ENCODE measurements around the gene PIGT. TPM values are rescaled to one million over a fixed set of nuclear protein-coding genes. Genes with fewer than 3 reads are reported as not detected.
A peak's percentile ranks its signal among the peaks of the same experiment; 100 is the strongest.

The PIGT gene
- total RNA-seq, 1 experiment from 2014 or later = 63.7 TPM

- Mint-ChIP-seq H3K27ac (no peak overlapping the region), H3K36me3 (no peaks in the 10 kb centered on the region; the same call in none of the 2 replicates), H3K4me3 (peak overlapping the region; percentile 27), H3K4me1 (peaks cover 13% of the 10 kb centered on the region), H3K9me3 (no peaks in the 10 kb centered on the region), H3K27me3 (ENCODE audit: low read depth) (peaks cover 6% of the 10 kb centered on the region)
- no peak for DNase-seq (ENCODE audit: low spot score)
- ATAC-seq = no peak; the same call in 1 of the 2 replicates
- ChIA-PET CTCF (interaction anchor here (0.9 to 5.5 kb wide), 24 partner anchors 11 to 399 kb away, joined by 3 to 164 read pairs (median 18); partner anchors contain the start of genes DBNDD2, MATN4, PIGT and RBPJL), POLR2A (interaction anchor here (0.5 to 1.4 kb wide), 3 partner anchors 24 to 64 kb away, joined by 3 to 6 read pairs (median 4); no protein-coding TSS in a partner anchor)
- TF ChIP-seq NR3C1 (CRISPR knock-in tag; conservative IDR thresholded peaks at IDR 0.05; ENCODE audit: low read depth) (no peak), RORB (CRISPR knock-in tag; IDR thresholded peaks at IDR 0.05) (no peak), FOXK1 (CRISPR knock-in tag; IDR thresholded peaks at IDR 0.05) (no peak), ZNF232 (CRISPR knock-in tag; IDR thresholded peaks at IDR 0.05) (no peak), KAT7 (CRISPR knock-in tag; IDR thresholded peaks at IDR 0.05; ENCODE audit: borderline replicate concordance) (no peak), IRF1 (CRISPR knock-in tag; IDR thresholded peaks at IDR 0.05) (no peak), USF2 (CRISPR knock-in tag; IDR thresholded peaks at IDR 0.05) (no peak), ZNF671 (CRISPR knock-in tag; IDR thresholded peaks at IDR 0.05) (no peak)
Observed at GRCh38 chr20:45372241-45372640, 43.7 kb upstream of the PIGT start.

GRCh38 chr20:45372646-45373352 lies 43.1 kb upstream of the PIGT start:
- CTCF ChIA-PET = interaction anchor here (0.6 to 5.5 kb wide), 41 partner anchors 11 to 398 kb away, joined by 3 to 164 read pairs (median 11); partner anchors contain the start of genes DBNDD2, MATN4, PIGT and RBPJL
- H3K36me3 Mint-ChIP-seq = no peaks in the 10 kb centered on the region; the same call in 1 of the 2 replicates
- H3K9me3 Mint-ChIP-seq = no peaks in the 10 kb centered on the region
- no peak overlapping the region for H3K27ac Mint-ChIP-seq
- H3K4me3 Mint-ChIP-seq = peak overlapping the region; percentile 73
- ATAC-seq = peak; percentile 73
- peaks cover 6% of the 10 kb centered on the region for H3K27me3 Mint-ChIP-seq (ENCODE audit: low read depth)
- peak; percentile 62 for DNase-seq (ENCODE audit: low spot score)
- POLR2A ChIA-PET = interaction anchor here (0.5 to 2.1 kb wide), 7 partner anchors 23 to 64 kb away, joined by 3 to 9 read pairs (median 6); partner anchors contain the start of genes PIGT and SDC4
- H3K4me1 Mint-ChIP-seq = peaks cover 13% of the 10 kb centered on the region
- TF ChIP-seq CTCF (IDR thresholded peaks at IDR 0.05) = no peak
- TF ChIP-seq HMGXB4 (CRISPR knock-in tag; IDR thresholded peaks at IDR 0.05) = 0 out of 2 replicates have a peak, but pooled peaks have one; percentile 3

GRCh38 chr20:45373353-45374100 lies 42.4 kb upstream of the PIGT start:
- ATAC-seq = peak; percentile 89
- POLR2A ChIA-PET = interaction anchor here (0.6 to 2.1 kb wide), 6 partner anchors 10 to 114 kb away, joined by 4 to 9 read pairs (median 6); partner anchors contain the start of genes PIGT, SDC4 and SYS1
- peak; percentile 94 for DNase-seq (ENCODE audit: low spot score)
- Mint-ChIP-seq H3K36me3 (no peaks in the 10 kb centered on the region), H3K9me3 (no peaks in the 10 kb centered on the region), H3K27ac (no peak overlapping the region), H3K27me3 (ENCODE audit: low read depth) (peaks cover 6% of the 10 kb centered on the region), H3K4me1 (peaks cover 13% of the 10 kb centered on the region), H3K4me3 (peak overlapping the region; percentile 73)
- CTCF ChIA-PET = interaction anchor here (0.6 to 5.5 kb wide), 55 partner anchors 9 to 1708 kb away, joined by 3 to 164 read pairs (median 8); partner anchors contain the start of genes DBNDD2, MATN4, PIGT and RBPJL
- no peak for TF ChIP-seq ARID4B (CRISPR knock-in tag; IDR thresholded peaks at IDR 0.05; ENCODE audit: borderline replicate concordance)
- TF ChIP-seq HMGXB4 (CRISPR knock-in tag; IDR thresholded peaks at IDR 0.05) = peak; percentile 3; the same call in 1 of the 2 replicates
- 0 out of 2 replicates have a peak, but pooled peaks have one; percentile 39 for TF ChIP-seq FOXP1 (CRISPR knock-in tag; IDR thresholded peaks at IDR 0.05; ENCODE audit: borderline replicate concordance)
